ENCODE data around the gene PLXNA4. TPM values are rescaled to one million over a fixed set of nuclear protein-coding genes. Genes with fewer than 3 reads are reported as not detected.

Gene PLXNA4
- polyA plus RNA-seq, 1 donor (not counting 4 experiments of a cell fraction or from before 2014, with no cell fraction given) = 0.01 TPM

GRCh38 chr7:132400561-132401142 is 175.6 kb downstream of the PLXNA4 start:
- H3K36me3 ChIP-seq (ENCODE audit: control insufficient read depth in 2 of 2, extremely low read depth in 1 of 2, insufficient read depth in 2 of 2, low read length in 2 of 2) = no peaks in the 10 kb centered on the region
- dilution Hi-C loops (cut with MboI; ENCODE audit: extremely low pct_ligation_motif_present, low sequenced_read_pairs) = no loop called here
- no peak overlapping the region for H3K27ac ChIP-seq (ENCODE audit: control insufficient read depth, insufficient read depth, low read length)
- no peaks in the 10 kb centered on the region for H4K20me1 ChIP-seq (ENCODE audit: control insufficient read depth, extremely low read depth, insufficient read depth, low read length)
- no peaks in the 10 kb centered on the region for H3K79me2 ChIP-seq (ENCODE audit: control insufficient read depth, insufficient read depth, low read length)
- no peak for TF ChIP-seq CTCF (optimal IDR thresholded peaks at IDR 0.05 in 1 of 3, IDR thresholded peaks at IDR 0.05 in 1 of 3, conservative IDR thresholded peaks at IDR 0.05 in 1 of 3; ENCODE audit: extremely low read depth in 1 of 3, insufficient read depth in 2 of 3, low read length in 3 of 3)
- H3K4me1 ChIP-seq (ENCODE audit: control insufficient read depth, extremely low read depth, insufficient read depth, low read length) = no peaks in the 10 kb centered on the region
- no peak for FAIRE-seq
- no peak overlapping the region for H3K9ac ChIP-seq (ENCODE audit: control insufficient read depth, extremely low read depth, insufficient read depth, low read length)
- H3K4me3 ChIP-seq (ENCODE audit: control insufficient read depth in 2 of 3, extremely low read depth in 1 of 3, insufficient read depth in 2 of 3, low read depth in 1 of 3, low read length in 3 of 3) = no peak overlapping the region
- H2AFZ ChIP-seq (ENCODE audit: control insufficient read depth, low read length) = no peak overlapping the region
- no peaks in the 10 kb centered on the region for H3K9me1 ChIP-seq (ENCODE audit: control insufficient read depth, extremely low read depth, insufficient read depth, low read length)
- peaks cover 19% of the 10 kb centered on the region for H3K27me3 ChIP-seq (ENCODE audit: control insufficient read depth, extremely low read depth, insufficient read depth, low read length)
- H3K9me3 ChIP-seq (ENCODE audit: control insufficient read depth, low read depth, low read length) = no peaks in the 10 kb centered on the region
- no peak for DNase-seq (ENCODE audit: low read depth, low spot score)
- no peak overlapping the region for H3K4me2 ChIP-seq (ENCODE audit: control insufficient read depth, extremely low read depth, insufficient read depth, low read depth, low read length)

GRCh38 chr7:132399367-132399766 is 176.9 kb downstream of the PLXNA4 start:
- Histone ChIP-seq H3K4me3 (ENCODE audit: control insufficient read depth in 2 of 3, extremely low read depth in 1 of 3, insufficient read depth in 2 of 3, low read depth in 1 of 3, low read length in 3 of 3) (no peak overlapping the region), H3K9me3 (ENCODE audit: control insufficient read depth, low read depth, low read length) (no peaks in the 10 kb centered on the region), H3K4me1 (ENCODE audit: control insufficient read depth, extremely low read depth, insufficient read depth, low read length) (no peaks in the 10 kb centered on the region), H2AFZ (ENCODE audit: control insufficient read depth, low read length) (no peak overlapping the region), H3K36me3 (ENCODE audit: control insufficient read depth in 2 of 2, extremely low read depth in 1 of 2, insufficient read depth in 2 of 2, low read length in 2 of 2) (no peaks in the 10 kb centered on the region), H3K27ac (ENCODE audit: control insufficient read depth, insufficient read depth, low read length) (no peak overlapping the region), H3K4me2 (ENCODE audit: control insufficient read depth, extremely low read depth, insufficient read depth, low read depth, low read length) (no peak overlapping the region), H3K9ac (ENCODE audit: control insufficient read depth, extremely low read depth, insufficient read depth, low read length) (no peak overlapping the region), H3K9me1 (ENCODE audit: control insufficient read depth, extremely low read depth, insufficient read depth, low read length) (no peaks in the 10 kb centered on the region), H3K27me3 (ENCODE audit: control insufficient read depth, extremely low read depth, insufficient read depth, low read length) (peaks cover 30% of the 10 kb centered on the region), H4K20me1 (ENCODE audit: control insufficient read depth, extremely low read depth, insufficient read depth, low read length) (no peaks in the 10 kb centered on the region), H3K79me2 (ENCODE audit: control insufficient read depth, insufficient read depth, low read length) (no peaks in the 10 kb centered on the region)
- no peak for DNase-seq (ENCODE audit: low read depth, low spot score)
- TF ChIP-seq CTCF (optimal IDR thresholded peaks at IDR 0.05 in 1 of 3, IDR thresholded peaks at IDR 0.05 in 1 of 3, conservative IDR thresholded peaks at IDR 0.05 in 1 of 3; ENCODE audit: extremely low read depth in 1 of 3, insufficient read depth in 2 of 3, low read length in 3 of 3) = no peak
- TF ChIP-seq EZH2 (IDR thresholded peaks at IDR 0.05; ENCODE audit: low read length) = no peak
- FAIRE-seq = no peak
- dilution Hi-C loops (cut with MboI; ENCODE audit: extremely low pct_ligation_motif_present, low sequenced_read_pairs) = no loop called here

Measured in keratinocyte (primary cell).